Measurements from ENCODE around the gene MSRB1. TPM values are rescaled to one million over a fixed set of nuclear protein-coding genes. Genes with fewer than 3 reads are reported as not detected.

MSRB1 gene
- total RNA-seq, 3 donors from 2014 or later (not counting 1 experiment from before 2014, with no cell fraction given): 10.8 to 19.9 (median 14.8) TPM

GRCh38 chr16:1918351-1919326 lies 24.4 kb downstream of the MSRB1 start, which contains the start of gene HS3ST6:
Gene HS3ST6 (minus strand): TSS chr16:1918415. CDS start chr16:1918323, 92 bp downstream.
- Mint-ChIP-seq H3K4me1 (no peaks in the 10 kb centered on the region), H3K27me3 (ENCODE audit: low read depth in 2 of 2) (peaks cover 40 to 51% of the 10 kb centered on the region in 2 donors), H3K36me3 (no peaks in the 10 kb centered on the region), H3K27ac (no peak within 1 kb of the TSS), H3K9me3 (no peaks in the 10 kb centered on the region), H3K4me3 (no peak within 1 kb of the TSS)
- H3K4me3 ChIP-seq (ENCODE audit: low read length): no peak within 1 kb of the TSS
- H3K4me1 ChIP-seq (ENCODE audit: control insufficient read depth, insufficient read depth, low read length): peaks cover 2% of the 10 kb centered on the region
- WGBS (ENCODE audit: insufficient coverage): 8% methylated on average over 66 of the region's 71 CpGs
- peaks cover 31% of the 10 kb centered on the region for H3K27me3 ChIP-seq (ENCODE audit: control insufficient read depth, insufficient read depth, low read length)
- DNase-seq (no peak), ATAC-seq (no peak)
- intact Hi-C loops (cut with micrococcal nuclease): no loop called here
- H3K36me3 ChIP-seq (ENCODE audit: control insufficient read depth, insufficient read depth, low read length): no peaks in the 10 kb centered on the region
- no peak within 1 kb of the TSS for H3K27ac ChIP-seq (ENCODE audit: low read length)
- TF ChIP-seq, protein P1, sequence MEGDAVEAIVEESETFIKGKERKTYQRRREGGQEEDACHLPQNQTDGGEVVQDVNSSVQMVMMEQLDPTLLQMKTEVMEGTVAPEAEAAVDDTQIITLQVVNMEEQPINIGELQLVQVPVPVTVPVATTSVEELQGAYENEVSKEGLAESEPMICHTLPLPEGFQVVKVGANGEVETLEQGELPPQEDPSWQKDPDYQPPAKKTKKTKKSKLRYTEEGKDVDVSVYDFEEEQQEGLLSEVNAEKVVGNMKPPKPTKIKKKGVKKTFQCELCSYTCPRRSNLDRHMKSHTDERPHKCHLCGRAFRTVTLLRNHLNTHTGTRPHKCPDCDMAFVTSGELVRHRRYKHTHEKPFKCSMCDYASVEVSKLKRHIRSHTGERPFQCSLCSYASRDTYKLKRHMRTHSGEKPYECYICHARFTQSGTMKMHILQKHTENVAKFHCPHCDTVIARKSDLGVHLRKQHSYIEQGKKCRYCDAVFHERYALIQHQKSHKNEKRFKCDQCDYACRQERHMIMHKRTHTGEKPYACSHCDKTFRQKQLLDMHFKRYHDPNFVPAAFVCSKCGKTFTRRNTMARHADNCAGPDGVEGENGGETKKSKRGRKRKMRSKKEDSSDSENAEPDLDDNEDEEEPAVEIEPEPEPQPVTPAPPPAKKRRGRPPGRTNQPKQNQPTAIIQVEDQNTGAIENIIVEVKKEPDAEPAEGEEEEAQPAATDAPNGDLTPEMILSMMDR (IDR thresholded peaks at IDR 0.05): no peak
- no peaks in the 10 kb centered on the region for H3K9me3 ChIP-seq (ENCODE audit: control insufficient read depth, insufficient read depth, low read length)

GRCh38 chr16:1917665-1918350 lies 25.2 kb downstream of the MSRB1 start:
- H3K4me1 Mint-ChIP-seq: no peaks in the 10 kb centered on the region
- Histone ChIP-seq H3K4me1 (ENCODE audit: control insufficient read depth, insufficient read depth, low read length) (no peaks in the 10 kb centered on the region), H3K4me3 (ENCODE audit: low read length) (no peak overlapping the region), H3K36me3 (ENCODE audit: control insufficient read depth, insufficient read depth, low read length) (no peaks in the 10 kb centered on the region), H3K27ac (ENCODE audit: low read length) (no peak overlapping the region), H3K27me3 (ENCODE audit: control insufficient read depth, insufficient read depth, low read length) (peaks cover 27% of the 10 kb centered on the region), H3K9me3 (ENCODE audit: control insufficient read depth, insufficient read depth, low read length) (no peaks in the 10 kb centered on the region)
- H3K9me3 Mint-ChIP-seq: no peaks in the 10 kb centered on the region
- H3K4me3 Mint-ChIP-seq: no peak overlapping the region
- DNase-seq (no peak), ATAC-seq (no peak)
- no peak overlapping the region for H3K27ac Mint-ChIP-seq
- H3K27me3 Mint-ChIP-seq (ENCODE audit: low read depth in 2 of 2): peaks cover 36 to 44% of the 10 kb centered on the region in 2 donors
- no peaks in the 10 kb centered on the region for H3K36me3 Mint-ChIP-seq
- intact Hi-C loops (cut with micrococcal nuclease): no loop called here
- 4% methylated on average over 81 of the region's 81 CpGs for WGBS (ENCODE audit: insufficient coverage)
- TF ChIP-seq, protein P1 (IDR thresholded peaks at IDR 0.05): no peak

GRCh38 chr16:1917056-1917664 lies 25.8 kb downstream of the MSRB1 start:
- H3K4me1 Mint-ChIP-seq: no peaks in the 10 kb centered on the region
- no peaks in the 10 kb centered on the region for H3K9me3 Mint-ChIP-seq
- Histone ChIP-seq H3K27ac (ENCODE audit: low read length) (no peak overlapping the region), H3K36me3 (ENCODE audit: control insufficient read depth, insufficient read depth, low read length) (no peaks in the 10 kb centered on the region), H3K4me3 (ENCODE audit: low read length) (no peak overlapping the region), H3K4me1 (ENCODE audit: control insufficient read depth, insufficient read depth, low read length) (no peaks in the 10 kb centered on the region), H3K27me3 (ENCODE audit: control insufficient read depth, insufficient read depth, low read length) (peaks cover 21% of the 10 kb centered on the region), H3K9me3 (ENCODE audit: control insufficient read depth, insufficient read depth, low read length) (no peaks in the 10 kb centered on the region)
- intact Hi-C loops (cut with micrococcal nuclease): no loop called here
- DNase-seq (no peak), ATAC-seq (no peak)
- no peak overlapping the region for H3K27ac Mint-ChIP-seq
- 9% methylated on average over 22 of the region's 22 CpGs for WGBS (ENCODE audit: insufficient coverage)
- TF ChIP-seq, protein P1 (IDR thresholded peaks at IDR 0.05): no peak
- no peaks in the 10 kb centered on the region for H3K36me3 Mint-ChIP-seq
- no peak overlapping the region for H3K4me3 Mint-ChIP-seq
- H3K27me3 Mint-ChIP-seq (ENCODE audit: low read depth in 2 of 2): peaks cover 30 to 38% of the 10 kb centered on the region in 2 donors

All from natural killer cell (primary cell).